Fibroblast of lung (primary cell): ENCODE results near the gene DENND6B. TPM values are rescaled to one million over a fixed set of nuclear protein-coding genes. Genes with fewer than 3 reads are reported as not detected.
"Not testable (repeated sequence)": the region's sequence is repeated elsewhere in the genome, so short reads cannot be mapped to it uniquely, and the experiment has no call there.

Source experiments
- DNase-seq, 2 donors: peaks; one replicate each; pipeline versions ENCODE4 v3.0.0 to v3.0.0-alpha.2; 2010; ENCODE audit warnings: low read depth in 2 of 2
- H2AFZ ChIP-seq: 2 replicates; pipeline ENCODE4 v1.5.1; 2012; ENCODE audit warnings: low read length, control low read depth, inconsistent platforms
- H3K27ac ChIP-seq: 2 replicates; pipeline ENCODE4 v1.5.1; 2011; ENCODE audit warnings: low read length, control low read depth; ENCODE audit not compliant: insufficient read depth
- H3K27me3 ChIP-seq: 2 replicates; pipeline ENCODE4 v1.5.1; 2011; ENCODE audit warnings: mild to moderate bottlenecking, low read length; ENCODE audit not compliant: control insufficient read depth, insufficient read depth
- H3K36me3 ChIP-seq: 2 replicates; pipeline ENCODE4 v1.5.1; 2011; ENCODE audit warnings: low read length; ENCODE audit not compliant: control insufficient read depth, insufficient read depth
- H3K4me1 ChIP-seq: 2 replicates; pipeline ENCODE4 v1.5.1; 2011; ENCODE audit warnings: low read length; ENCODE audit not compliant: control insufficient read depth, insufficient read depth; ENCODE audit errors: extremely low read depth
- H3K4me2 ChIP-seq: 2 replicates; pipeline ENCODE4 v1.5.1; 2011; ENCODE audit warnings: low read length, control low read depth; ENCODE audit not compliant: insufficient read depth; ENCODE audit errors: extremely low read depth
- H3K4me3 ChIP-seq, 4 experiments: fragments of 200-600 bp in 1 of 4; sonication (generic) in 1 of 4; replicated peaks in 1 of 4; 2 replicates each; pipeline ENCODE4 v1.5.1; 2011 to 2016; ENCODE audit warnings: low read length in 4 of 4, low read depth in 3 of 4, mild to moderate bottlenecking in 3 of 4, control low read depth in 2 of 4, inconsistent platforms in 1 of 4, mixed read lengths in 1 of 4; ENCODE audit not compliant: insufficient read depth in 1 of 4; ENCODE audit errors: control extremely low read depth in 1 of 4
- H3K79me2 ChIP-seq: 2 replicates; pipeline ENCODE4 v1.5.1; 2012; ENCODE audit warnings: mild to moderate bottlenecking, low read length, inconsistent platforms; ENCODE audit not compliant: control insufficient read depth, insufficient read depth
- H3K9ac ChIP-seq: 2 replicates; pipeline ENCODE4 v1.5.1; 2011; ENCODE audit warnings: mild to moderate bottlenecking, low read length, control low read depth; ENCODE audit not compliant: insufficient read depth
- H3K9me3 ChIP-seq: 2 replicates; pipeline ENCODE4 v1.5.1; 2012; ENCODE audit warnings: low read depth, low read length; ENCODE audit not compliant: control insufficient read depth, insufficient read depth
- H4K20me1 ChIP-seq: 2 replicates; pipeline ENCODE4 v1.5.1; 2011; ENCODE audit warnings: low read length; ENCODE audit not compliant: control insufficient read depth, insufficient read depth; ENCODE audit errors: extremely low read depth
- EZH2 ChIP-seq: IDR thresholded peaks from 2 replicates; pipeline ENCODE4 v1.5.1; 2012; ENCODE audit warnings: low read length, control low read depth, mild to moderate bottlenecking; ENCODE audit errors: missing control alignments
- polyA plus RNA-seq, 2 donors: library from polyadenylated mRNA; depleted of rRNA in 1 of 2; stranded (reverse) in 1 of 2; unstranded in 1 of 2; fragments of >200 nt; gene quantifications; 2 replicates each; pipeline ENCODE4 v1.2.1, GENCODE V29; 2011 to 2012; ENCODE audit warnings: missing spikeins in 1 of 2
- total RNA-seq: library from RNA; depleted of rRNA; stranded (reverse); fragments of >200 nt; gene quantifications from 2 replicates; pipeline ENCODE4 v1.2.1, GENCODE V29; 2014
- TF ChIP-seq, protein P1 (sequence below), 2 donors: IDR thresholded peaks in 1 of 2; conservative IDR thresholded peaks in 1 of 2; 1 replicate in 1 of 2; 2 replicates in 1 of 2; pipeline ENCODE4 v1.5.1; 2011 to 2012; ENCODE audit warnings: low read length in 2 of 2, control low read depth in 1 of 2, inconsistent platforms in 1 of 2, low read depth in 1 of 2, mild to moderate bottlenecking in 1 of 2

DENND6B gene
- total and polyA plus RNA-seq, 2 donors (not counting 1 experiment from before 2014, with no cell fraction given): 1.9 to 2.0 TPM

DNA sequence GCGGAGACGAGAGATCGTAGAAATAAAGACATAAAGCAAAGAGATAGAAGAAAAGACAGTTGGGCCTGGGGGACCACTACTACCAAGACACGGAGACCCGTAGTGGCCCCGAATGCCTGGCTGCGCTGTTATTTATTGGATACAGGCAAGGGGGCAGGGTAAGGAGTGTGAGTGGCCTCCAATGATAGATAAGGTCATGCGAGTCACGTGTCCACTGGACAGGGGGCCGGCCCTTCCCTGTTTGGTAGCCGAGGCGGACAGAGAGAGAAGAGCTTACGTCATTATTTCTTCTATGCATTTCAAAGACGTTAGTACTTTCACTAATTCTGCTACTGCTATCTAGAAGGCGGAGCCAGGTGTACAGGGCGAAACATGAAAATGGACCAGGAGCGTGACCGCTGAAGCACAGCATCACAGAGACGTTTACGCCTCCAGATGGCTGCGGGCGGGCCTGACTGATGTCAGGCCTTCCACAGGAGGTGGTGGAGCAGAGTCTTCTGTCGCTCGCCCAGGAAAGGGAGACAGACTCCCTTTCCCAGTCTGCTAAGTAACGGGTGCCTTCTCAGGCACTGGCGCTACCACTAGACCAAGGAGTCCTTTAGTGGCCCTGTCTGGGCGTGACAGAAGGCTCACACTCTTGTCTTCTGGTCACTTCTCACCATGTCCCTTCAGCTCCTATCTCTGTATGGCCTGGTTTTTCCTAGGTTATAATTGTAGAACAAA is 41.1 kb upstream of the DENND6B start:
- Histone ChIP-seq H3K4me2 (no peak overlapping the region), H3K27me3 (no peaks in the 10 kb centered on the region), H3K4me1 (no peaks in the 10 kb centered on the region), H3K27ac (no peak overlapping the region), H3K79me2 (peaks cover 36% of the 10 kb centered on the region), H3K36me3 (peaks cover 2% of the 10 kb centered on the region), H2AFZ (no peak overlapping the region), H3K9ac (no peak overlapping the region), H3K9me3 (no peaks in the 10 kb centered on the region), H4K20me1 (no peaks in the 10 kb centered on the region), H3K4me3 (no peak overlapping the region)
- TF ChIP-seq, protein P1, sequence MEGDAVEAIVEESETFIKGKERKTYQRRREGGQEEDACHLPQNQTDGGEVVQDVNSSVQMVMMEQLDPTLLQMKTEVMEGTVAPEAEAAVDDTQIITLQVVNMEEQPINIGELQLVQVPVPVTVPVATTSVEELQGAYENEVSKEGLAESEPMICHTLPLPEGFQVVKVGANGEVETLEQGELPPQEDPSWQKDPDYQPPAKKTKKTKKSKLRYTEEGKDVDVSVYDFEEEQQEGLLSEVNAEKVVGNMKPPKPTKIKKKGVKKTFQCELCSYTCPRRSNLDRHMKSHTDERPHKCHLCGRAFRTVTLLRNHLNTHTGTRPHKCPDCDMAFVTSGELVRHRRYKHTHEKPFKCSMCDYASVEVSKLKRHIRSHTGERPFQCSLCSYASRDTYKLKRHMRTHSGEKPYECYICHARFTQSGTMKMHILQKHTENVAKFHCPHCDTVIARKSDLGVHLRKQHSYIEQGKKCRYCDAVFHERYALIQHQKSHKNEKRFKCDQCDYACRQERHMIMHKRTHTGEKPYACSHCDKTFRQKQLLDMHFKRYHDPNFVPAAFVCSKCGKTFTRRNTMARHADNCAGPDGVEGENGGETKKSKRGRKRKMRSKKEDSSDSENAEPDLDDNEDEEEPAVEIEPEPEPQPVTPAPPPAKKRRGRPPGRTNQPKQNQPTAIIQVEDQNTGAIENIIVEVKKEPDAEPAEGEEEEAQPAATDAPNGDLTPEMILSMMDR (conservative IDR thresholded peaks at IDR 0.05 in 1 of 2, IDR thresholded peaks at IDR 0.05 in 1 of 2; ENCODE audit: low read depth in 1 of 2, low read length in 2 of 2): no peak
- no peak for TF ChIP-seq EZH2
- no peak for DNase-seq

DNA sequence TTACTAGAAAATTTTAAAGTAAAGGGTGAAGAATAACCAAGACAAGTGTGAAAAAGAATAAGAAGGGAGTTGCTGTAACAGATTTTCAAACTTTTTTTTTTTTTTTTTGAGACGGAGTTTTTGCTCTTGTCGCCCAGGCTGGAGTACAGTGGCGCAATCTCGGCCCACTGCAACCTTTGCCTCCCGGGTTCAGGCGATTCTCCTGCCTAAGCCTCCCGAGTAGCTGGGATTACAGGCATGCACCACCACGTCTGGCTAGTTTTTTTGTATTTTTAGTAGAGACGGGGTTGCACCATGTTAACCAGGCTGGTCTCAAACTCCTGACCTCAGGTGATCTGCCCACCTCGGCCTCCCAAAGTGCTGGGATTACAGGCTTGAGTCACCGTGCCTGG is 37.0 kb upstream of the DENND6B start:
- not testable (repeated sequence) for H4K20me1 ChIP-seq, H3K9me3 ChIP-seq, H3K4me1 ChIP-seq

DNA sequence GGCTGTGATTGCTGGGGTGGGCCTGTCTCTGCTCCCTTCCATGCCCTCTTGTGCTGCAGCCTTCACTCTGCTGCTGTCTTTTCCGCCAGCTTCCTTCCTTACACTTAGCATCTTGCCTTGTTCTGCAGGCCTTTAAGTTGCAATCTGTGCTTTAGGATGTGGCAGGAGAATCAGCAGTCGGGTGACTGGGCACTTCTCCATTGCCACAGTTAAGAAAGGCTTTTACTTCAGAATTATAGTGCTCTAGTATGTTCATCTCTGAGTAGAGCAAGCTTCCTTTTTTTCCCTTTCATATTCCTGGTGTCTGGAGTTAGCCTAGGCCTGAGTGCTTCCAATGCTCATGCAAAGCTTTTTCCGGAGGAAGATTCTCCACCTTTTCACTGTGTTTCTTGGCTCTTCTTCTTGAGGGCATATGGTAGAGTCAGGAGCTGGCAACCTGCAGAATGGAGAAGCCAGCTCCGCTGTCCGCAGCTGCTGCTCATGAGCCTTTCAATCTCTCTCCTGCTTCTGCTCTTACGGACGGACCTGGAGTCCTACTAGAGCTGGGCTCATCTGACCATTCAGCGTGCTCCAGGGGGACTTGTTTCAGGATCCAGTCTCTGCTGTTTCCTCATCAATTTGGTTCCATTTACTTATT is 36.5 kb upstream of the DENND6B start:
- Histone ChIP-seq H3K79me2 (peaks cover 68% of the 10 kb centered on the region), H3K27me3 (no peaks in the 10 kb centered on the region), H3K4me3 (no peak overlapping the region), H4K20me1 (no peaks in the 10 kb centered on the region), H3K4me2 (no peak overlapping the region), H3K27ac (no peak overlapping the region), H3K36me3 (peaks cover 2% of the 10 kb centered on the region), H2AFZ (no peak overlapping the region), H3K9me3 (no peaks in the 10 kb centered on the region), H3K9ac (no peak overlapping the region), H3K4me1 (no peaks in the 10 kb centered on the region)
- TF ChIP-seq, protein P1 (conservative IDR thresholded peaks at IDR 0.05 in 1 of 2, IDR thresholded peaks at IDR 0.05 in 1 of 2; ENCODE audit: low read depth in 1 of 2, low read length in 2 of 2): no peak
- TF ChIP-seq EZH2: no peak
- DNase-seq: no peak

More for the DNA sequence above, 37.0 kb upstream of the DENND6B start:
- peaks cover 67% of the 10 kb centered on the region for H3K79me2 ChIP-seq
- H3K27ac ChIP-seq, DNase-seq, H3K27me3 ChIP-seq, H3K36me3 ChIP-seq, H3K4me3 ChIP-seq, H3K9ac ChIP-seq, H3K4me2 ChIP-seq, H2AFZ ChIP-seq: not testable (repeated sequence)
